ENCODE data around the gene CKM. TPM values are rescaled to one million over a fixed set of nuclear protein-coding genes. Genes with fewer than 3 reads are reported as not detected.

Gene CKM
- polyA plus RNA-seq, 2 of the 4 experiments (the other 2 are of a cell fraction) = not detected

- no peak overlapping the region for H3K27ac ChIP-seq
- 93% methylated on average over 14 of the region's 14 CpGs for WGBS (ENCODE audit: missing lambda C conversion rate)
- ChIA-PET POLR2A (no interaction called here), CTCF (interaction anchor here (2.3 kb wide), 1 partner anchor 23 kb away, joined by 7 read pairs; no protein-coding TSS in a partner anchor)
- ATAC-seq = no peak
- no peak overlapping the region for H3K4me2 ChIP-seq
- no peak for DNase-seq (ENCODE audit: low read depth in 1 of 2, low spot score in 1 of 2)
- no peak for FAIRE-seq
- no peaks in the 10 kb centered on the region for H3K9me3 ChIP-seq
- H3K4me1 ChIP-seq = no peaks in the 10 kb centered on the region
- TF ChIP-seq KDM5A (IDR thresholded peaks at IDR 0.05) = no peak
- TF ChIP-seq FOSL2 (IDR thresholded peaks at IDR 0.05) = no peak
- no peak for TF ChIP-seq FOSL2 (CRISPR knock-in tag; IDR thresholded peaks at IDR 0.05)
- no peak for TF ChIP-seq CBX2 (IDR thresholded peaks at IDR 0.05; ENCODE audit: borderline replicate concordance, low read depth)
- no peak for TF ChIP-seq BCL3 (IDR thresholded peaks at IDR 0.05)
- no peak overlapping the region for H3K4me3 ChIP-seq
Measured at GRCh38 chr19:45361608-45362007, 38.9 kb upstream of the CKM start.

GRCh38 chr19:45358213-45358792 is 35.6 kb upstream of the CKM start:
- no peak for ATAC-seq
- H3K4me1 ChIP-seq = no peaks in the 10 kb centered on the region
- ChIA-PET CTCF (interaction anchor here (1.4 kb wide), 1 partner anchor 44 kb away, joined by 3 read pairs; no protein-coding TSS in a partner anchor), POLR2A (no interaction called here)
- H3K4me3 ChIP-seq = no peak overlapping the region
- H3K4me2 ChIP-seq = no peak overlapping the region
- TF ChIP-seq KDM5A (IDR thresholded peaks at IDR 0.05) (no peak), ESRRA (IDR thresholded peaks at IDR 0.05; ENCODE audit: borderline replicate concordance, low read length) (no peak), KDM1A (IDR thresholded peaks at IDR 0.05; ENCODE audit: low read depth) (no peak), RARB (CRISPR knock-in tag; IDR thresholded peaks at IDR 0.05) (no peak), POLR2AphosphoS2 (conservative IDR thresholded peaks at IDR 0.05; ENCODE audit: low read length) (no peak), NPAS2 (CRISPR knock-in tag; IDR thresholded peaks at IDR 0.05; ENCODE audit: borderline replicate concordance) (no peak), JUNB (IDR thresholded peaks at IDR 0.05) (no peak), HOXB13 (CRISPR knock-in tag; IDR thresholded peaks at IDR 0.05; ENCODE audit: low read depth) (no peak), SMC3 (IDR thresholded peaks at IDR 0.05) (no peak), HOXB5 (CRISPR knock-in tag; IDR thresholded peaks at IDR 0.05) (no peak), CEBPB (IDR thresholded peaks at IDR 0.05) (no peak), HES2 (IDR thresholded peaks at IDR 0.05) (no peak), PBX3 (IDR thresholded peaks at IDR 0.05) (no peak)
- no peak overlapping the region for H3K27ac ChIP-seq
- 91% methylated on average over 12 of the region's 12 CpGs for WGBS (ENCODE audit: missing lambda C conversion rate)
- DNase-seq (ENCODE audit: low read depth in 1 of 2, low spot score in 1 of 2) = no peak
- no peak for FAIRE-seq
- no peaks in the 10 kb centered on the region for H3K9me3 ChIP-seq

- Histone ChIP-seq H3K9me3 (no peaks in the 10 kb centered on the region), H3K4me3 (no peak overlapping the region), H3K4me1 (no peaks in the 10 kb centered on the region), H3K27ac (no peak overlapping the region), H3K4me2 (no peak overlapping the region)
- DNase-seq (ENCODE audit: low read depth in 1 of 2, low spot score in 1 of 2) (no peak), ATAC-seq (no peak), FAIRE-seq (no peak)
- ChIA-PET CTCF (interaction anchor here (1.4 to 1.8 kb wide), 2 partner anchors 11 to 45 kb away, joined by 3 to 4 read pairs; no protein-coding TSS in a partner anchor), POLR2A (no interaction called here)
- WGBS (ENCODE audit: missing lambda C conversion rate) = over 99% methylated on average over 11 of the region's 11 CpGs
- no peak for TF ChIP-seq BHLHE40 (IDR thresholded peaks at IDR 0.05; ENCODE audit: low read depth, low read length)
- TF ChIP-seq TP53 (CRISPR knock-in tag; IDR thresholded peaks at IDR 0.05) = no peak
- no peak for TF ChIP-seq POLR2A (IDR thresholded peaks at IDR 0.05; ENCODE audit: low read length)
- TF ChIP-seq HOXA7 (CRISPR knock-in tag; IDR thresholded peaks at IDR 0.05) = no peak
- no peak for TF ChIP-seq EP300 (IDR thresholded peaks at IDR 0.05)
- TF ChIP-seq ZSCAN20 (CRISPR knock-in tag; IDR thresholded peaks at IDR 0.05) = no peak
- TF ChIP-seq JUN (IDR thresholded peaks at IDR 0.05) = no peak
- TF ChIP-seq CHD2 (IDR thresholded peaks at IDR 0.05; ENCODE audit: low read length, partially characterized antibody) = no peak
- no peak for TF ChIP-seq EHMT2 (IDR thresholded peaks at IDR 0.05; ENCODE audit: low read depth)
- no peak for TF ChIP-seq RCOR1 (IDR thresholded peaks at IDR 0.05; ENCODE audit: low read depth, low read length)
- TF ChIP-seq FOSB (CRISPR knock-in tag; IDR thresholded peaks at IDR 0.05) = no peak
- TF ChIP-seq HDAC2 (IDR thresholded peaks at IDR 0.05) = no peak
- no peak for TF ChIP-seq HES2 (IDR thresholded peaks at IDR 0.05)
- no peak for TF ChIP-seq FOSL2 (IDR thresholded peaks at IDR 0.05)
- no peak for TF ChIP-seq FOSL2 (CRISPR knock-in tag; IDR thresholded peaks at IDR 0.05)
- no peak for TF ChIP-seq NPAS2 (CRISPR knock-in tag; IDR thresholded peaks at IDR 0.05; ENCODE audit: borderline replicate concordance)
- no peak for TF ChIP-seq ATOH8 (CRISPR knock-in tag; IDR thresholded peaks at IDR 0.05; ENCODE audit: low read depth)
- TF ChIP-seq HOXB5 (CRISPR knock-in tag; IDR thresholded peaks at IDR 0.05) = no peak
- TF ChIP-seq BCL3 (IDR thresholded peaks at IDR 0.05) = no peak
- no peak for TF ChIP-seq EHF (CRISPR knock-in tag; IDR thresholded peaks at IDR 0.05)
- no peak for TF ChIP-seq HEYL (CRISPR knock-in tag; IDR thresholded peaks at IDR 0.05)
Measured at GRCh38 chr19:45357445-45357783, 34.7 kb upstream of the CKM start.
